Stimulated activated memory B cell treated with anti-CD40 and anti-IgM and Interleukin-4, amounts not matched to agents 10 μg/mL and 1 μg/mL and 100 μg/mL, for 72 hours (primary cell): ENCODE results near the gene RIPK4.
"Not testable (repeated sequence)": the region's sequence is repeated elsewhere in the genome, so short reads cannot be mapped to it uniquely, and the experiment has no call there.

Experiments
- ATAC-seq: fragments of 150-1000 bp; cut with Tn5 transposase; 2 replicates; pipeline ENCODE4 v1.10.0; 2021
- H3K27ac Mint-ChIP-seq: one replicate; pipeline ENCODE4 v1.8.0; 2022; ENCODE audit warnings: mild to moderate bottlenecking, mixed read lengths
- H3K27me3 Mint-ChIP-seq: one replicate; pipeline ENCODE4 v1.8.0; 2022; ENCODE audit warnings: mixed read lengths
- H3K36me3 Mint-ChIP-seq: one replicate; pipeline ENCODE4 v1.8.0; 2022; ENCODE audit warnings: mixed read lengths
- H3K4me1 Mint-ChIP-seq: one replicate; pipeline ENCODE4 v1.8.0; 2022; ENCODE audit warnings: mixed read lengths
- H3K4me3 Mint-ChIP-seq: one replicate; pipeline ENCODE4 v1.8.0; 2022; ENCODE audit warnings: mild to moderate bottlenecking, moderate library complexity, mixed read lengths
- H3K9me3 Mint-ChIP-seq: one replicate; pipeline ENCODE4 v1.8.0; 2022; ENCODE audit warnings: mixed read lengths

RIPK4 gene

DNA sequence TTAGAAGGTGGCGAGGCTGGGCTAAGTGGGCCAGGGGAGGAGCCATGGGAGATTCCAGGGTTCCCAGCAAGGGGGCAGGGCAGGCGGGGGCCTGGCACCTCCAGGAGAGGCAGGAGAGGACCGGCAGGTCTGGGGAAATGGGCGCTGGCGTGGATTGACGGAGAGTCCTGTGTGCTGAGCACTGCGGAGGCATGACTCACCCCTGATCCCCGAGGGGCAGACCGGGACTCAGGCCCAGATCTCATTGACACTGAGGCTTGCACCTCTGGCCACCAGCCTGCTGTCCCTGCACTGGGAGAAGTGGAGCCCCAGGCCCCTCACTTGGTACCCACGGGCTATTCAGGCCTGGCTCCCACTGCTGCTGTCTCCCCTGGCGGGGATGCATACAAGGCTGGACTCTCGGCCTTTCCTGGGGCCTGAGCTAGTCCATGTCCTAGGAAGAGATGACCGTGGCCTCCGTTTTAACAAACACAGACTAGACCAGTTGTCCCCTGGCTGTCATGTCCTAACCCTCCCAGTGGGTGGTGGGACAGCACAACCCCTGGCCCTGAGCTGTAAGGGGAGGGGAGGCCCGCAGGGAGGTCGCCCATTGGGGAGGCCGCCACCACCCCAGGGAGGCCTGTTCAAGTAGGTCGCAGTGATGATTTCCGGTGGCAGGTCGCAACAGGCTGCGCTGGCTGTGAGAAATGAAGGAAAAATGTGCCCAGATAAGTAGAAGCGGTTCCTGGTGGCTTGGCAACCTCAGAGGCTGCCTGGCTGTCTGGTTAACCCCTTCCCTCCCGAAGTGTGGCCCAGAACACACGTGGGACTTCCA is 39.7 kb downstream of the RIPK4 start:
- Mint-ChIP-seq H3K9me3 (peaks cover 10% of the 10 kb centered on the region), H3K36me3 (no peaks in the 10 kb centered on the region), H3K27ac (no peak overlapping the region), H3K4me3 (no peak overlapping the region), H3K27me3 (peaks cover 77% of the 10 kb centered on the region), H3K4me1 (peaks cover 6% of the 10 kb centered on the region)
- no peak for ATAC-seq

- Mint-ChIP-seq H3K9me3 (peaks cover 5% of the 10 kb centered on the region), H3K36me3 (no peaks in the 10 kb centered on the region), H3K4me1 (peaks cover 6% of the 10 kb centered on the region), H3K4me3 (no peak overlapping the region), H3K27me3 (peaks cover 83% of the 10 kb centered on the region), H3K27ac (no peak overlapping the region)
- no peak for ATAC-seq
These were observed 40.3 kb downstream of the RIPK4 start for GRCh38 chr21:41726630-41726969.

DNA sequence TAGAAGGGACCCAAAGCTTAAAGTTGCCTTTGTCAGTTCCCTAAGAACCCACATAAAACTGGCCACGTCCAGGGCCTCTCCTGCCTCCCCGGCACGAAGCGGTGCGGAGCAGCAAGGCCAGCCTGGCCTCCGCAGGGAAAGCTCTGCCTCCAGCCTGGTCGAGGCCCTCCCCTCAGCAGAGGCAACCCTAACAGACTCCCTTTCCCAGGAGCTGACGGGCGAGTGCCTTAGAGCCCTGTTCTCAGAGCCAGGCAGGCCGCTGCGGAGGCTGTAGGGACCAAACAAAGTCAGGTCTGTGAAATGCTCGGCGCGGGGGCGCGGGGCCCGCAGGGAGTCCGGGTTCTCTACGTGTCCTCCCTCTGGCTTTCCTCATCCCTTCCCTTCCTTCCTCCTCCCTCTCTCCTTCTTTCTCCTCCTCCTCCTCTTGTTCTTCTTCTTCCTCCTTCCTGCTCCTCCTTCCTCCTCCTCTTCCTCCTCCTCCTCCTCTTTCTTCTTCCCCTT is 40.7 kb downstream of the RIPK4 start:
- no peak for ATAC-seq
- no peak overlapping the region for H3K27ac Mint-ChIP-seq
- H3K27me3 Mint-ChIP-seq: peaks cover 87% of the 10 kb centered on the region
- no peaks in the 10 kb centered on the region for H3K9me3 Mint-ChIP-seq
- H3K4me3 Mint-ChIP-seq: no peak overlapping the region
- peaks cover 6% of the 10 kb centered on the region for H3K4me1 Mint-ChIP-seq
- no peaks in the 10 kb centered on the region for H3K36me3 Mint-ChIP-seq

DNA sequence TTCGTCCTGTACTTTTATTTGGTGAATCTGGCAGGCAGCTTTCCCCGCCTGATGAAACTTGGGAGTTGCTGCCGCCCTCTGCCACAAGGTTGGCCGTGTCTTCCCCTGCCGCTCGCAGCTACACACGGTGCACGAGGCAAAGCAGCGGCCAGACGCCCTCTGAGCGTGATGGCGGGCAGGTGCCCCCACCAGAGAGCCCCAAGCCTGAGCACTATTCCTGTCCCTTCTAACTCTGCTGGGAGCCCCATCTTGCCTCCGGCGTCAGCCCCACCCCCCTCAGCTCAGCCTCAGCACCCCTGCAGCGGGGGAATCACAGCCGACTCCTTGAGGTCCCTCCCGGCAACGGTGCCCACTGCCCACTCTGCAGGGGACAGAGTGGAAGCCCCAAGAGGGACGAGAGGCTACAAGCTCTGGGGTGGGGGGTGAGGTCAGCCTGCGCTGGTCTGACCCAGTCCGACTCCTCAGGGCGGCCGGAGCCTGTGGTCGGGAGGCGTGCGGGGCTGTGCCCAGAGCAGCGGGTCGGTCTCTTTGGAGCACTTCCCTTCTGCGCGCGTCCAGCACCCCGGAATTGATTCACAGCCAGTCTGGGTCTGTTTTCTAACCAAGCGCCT is 41.3 kb downstream of the RIPK4 start:
- Mint-ChIP-seq H3K27ac (no peak overlapping the region), H3K4me3 (no peak overlapping the region), H3K27me3 (peaks cover 87% of the 10 kb centered on the region), H3K4me1 (peaks cover 6% of the 10 kb centered on the region), H3K36me3 (no peaks in the 10 kb centered on the region), H3K9me3 (no peaks in the 10 kb centered on the region)
- no peak for ATAC-seq

- not testable (repeated sequence) for ATAC-seq, H3K9me3 Mint-ChIP-seq, H3K36me3 Mint-ChIP-seq, H3K4me3 Mint-ChIP-seq, H3K27ac Mint-ChIP-seq, H3K4me1 Mint-ChIP-seq
- H3K27me3 Mint-ChIP-seq: peaks cover 82% of the 10 kb centered on the region
These were observed 43.0 kb downstream of the RIPK4 start for GRCh38 chr21:41723835-41724234.

DNA sequence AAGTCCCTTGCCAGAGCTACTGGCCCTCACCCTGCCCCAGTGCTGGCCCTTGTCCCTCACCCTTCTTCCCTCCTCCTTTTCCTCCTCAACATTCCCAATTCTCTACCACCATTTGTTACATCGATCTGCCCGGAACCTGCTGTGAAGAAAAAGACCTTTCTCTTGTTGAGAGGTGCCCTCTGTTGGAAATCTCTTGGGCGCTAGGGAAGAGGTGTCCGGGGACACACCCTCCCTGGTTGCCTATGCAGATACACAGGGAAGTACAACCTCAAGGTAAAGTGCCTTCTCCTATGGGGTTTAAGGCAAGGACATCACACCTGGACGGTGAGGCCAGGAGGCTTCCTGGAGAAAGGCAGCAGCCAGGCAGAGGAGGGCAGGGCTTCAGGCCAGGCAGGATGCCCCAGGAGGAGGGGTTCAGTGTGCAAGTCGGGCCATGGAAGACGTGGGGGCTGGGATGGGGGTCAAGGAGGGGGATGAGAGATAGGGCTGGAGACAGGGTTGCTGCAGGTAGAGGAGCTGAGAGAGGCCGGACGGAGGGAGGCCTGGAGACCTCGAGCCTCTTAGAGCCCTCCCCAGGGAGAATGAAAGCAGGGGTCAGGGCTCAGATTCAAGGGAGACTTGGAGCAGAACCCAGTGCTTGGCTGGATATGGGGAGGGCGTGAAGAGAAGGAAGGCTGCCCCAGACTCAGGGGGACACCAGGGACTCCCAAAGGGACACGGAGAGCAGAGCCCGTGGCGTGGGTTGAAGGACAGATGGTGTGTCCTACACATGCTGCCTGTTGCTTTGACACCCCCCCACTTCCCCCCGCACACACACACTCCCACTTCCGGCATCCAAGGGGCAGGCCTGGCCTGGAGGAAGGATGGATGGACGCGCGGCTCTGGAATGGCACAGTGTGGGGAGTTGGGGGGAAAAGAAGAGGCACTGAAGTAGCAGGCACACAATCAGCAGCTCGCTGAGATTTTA is 44.5 kb downstream of the RIPK4 start:
- Mint-ChIP-seq H3K9me3 (no peaks in the 10 kb centered on the region), H3K27ac (no peak overlapping the region), H3K4me3 (no peak overlapping the region), H3K27me3 (peaks cover 69% of the 10 kb centered on the region), H3K4me1 (peaks cover 6% of the 10 kb centered on the region), H3K36me3 (no peaks in the 10 kb centered on the region)
- ATAC-seq: no peak

DNA sequence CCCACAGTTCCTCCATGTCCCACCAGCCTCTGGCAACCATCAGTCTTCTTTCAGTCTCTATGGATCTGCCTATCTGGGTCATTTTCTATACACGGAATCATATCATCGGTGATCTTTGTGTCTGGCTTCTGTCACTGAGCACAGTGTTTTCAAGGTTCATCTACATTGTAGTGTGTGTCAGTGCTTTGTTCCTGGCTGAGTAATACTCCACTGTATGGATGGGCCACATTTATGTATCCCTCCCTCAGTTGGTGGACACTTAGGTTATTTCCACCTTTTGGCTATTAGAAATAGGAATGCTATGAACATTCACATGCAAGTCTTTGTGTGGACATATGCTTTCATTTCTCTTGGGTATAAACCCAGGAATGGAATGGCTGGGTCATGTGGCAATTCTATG is 46.6 kb downstream of the RIPK4 start:
- H3K9me3 Mint-ChIP-seq: no peaks in the 10 kb centered on the region

GRCh38 chr21:41719691-41720090 is 47.2 kb downstream of the RIPK4 start:
- no peaks in the 10 kb centered on the region for H3K36me3 Mint-ChIP-seq
- no peak overlapping the region for H3K4me3 Mint-ChIP-seq
- H3K9me3 Mint-ChIP-seq: no peaks in the 10 kb centered on the region
- ATAC-seq: no peak
- peaks cover 69% of the 10 kb centered on the region for H3K27me3 Mint-ChIP-seq
- H3K27ac Mint-ChIP-seq: no peak overlapping the region
- no peaks in the 10 kb centered on the region for H3K4me1 Mint-ChIP-seq

More for the DNA sequence above, 46.6 kb downstream of the RIPK4 start:
- Mint-ChIP-seq H3K4me1 (peaks cover under 1% of the 10 kb centered on the region), H3K4me3 (no peak overlapping the region), H3K27ac (no peak overlapping the region), H3K36me3 (no peaks in the 10 kb centered on the region), H3K27me3 (peaks cover 69% of the 10 kb centered on the region)
- no peak for ATAC-seq

GRCh38 chr21:41717573-41718330 is 49.1 kb downstream of the RIPK4 start:
- no peaks in the 10 kb centered on the region for H3K36me3 Mint-ChIP-seq
- no peak overlapping the region for H3K27ac Mint-ChIP-seq
- H3K27me3 Mint-ChIP-seq: peaks cover 64% of the 10 kb centered on the region
- ATAC-seq: no peak
- H3K4me3 Mint-ChIP-seq: no peak overlapping the region
- no peaks in the 10 kb centered on the region for H3K9me3 Mint-ChIP-seq
- no peaks in the 10 kb centered on the region for H3K4me1 Mint-ChIP-seq

GRCh38 chr21:41716751-41717150 is 50.1 kb downstream of the RIPK4 start:
- no peak overlapping the region for H3K27ac Mint-ChIP-seq
- peaks cover 58% of the 10 kb centered on the region for H3K27me3 Mint-ChIP-seq
- no peak overlapping the region for H3K4me3 Mint-ChIP-seq
- no peaks in the 10 kb centered on the region for H3K4me1 Mint-ChIP-seq
- no peaks in the 10 kb centered on the region for H3K36me3 Mint-ChIP-seq
- ATAC-seq: no peak
- no peaks in the 10 kb centered on the region for H3K9me3 Mint-ChIP-seq

DNA sequence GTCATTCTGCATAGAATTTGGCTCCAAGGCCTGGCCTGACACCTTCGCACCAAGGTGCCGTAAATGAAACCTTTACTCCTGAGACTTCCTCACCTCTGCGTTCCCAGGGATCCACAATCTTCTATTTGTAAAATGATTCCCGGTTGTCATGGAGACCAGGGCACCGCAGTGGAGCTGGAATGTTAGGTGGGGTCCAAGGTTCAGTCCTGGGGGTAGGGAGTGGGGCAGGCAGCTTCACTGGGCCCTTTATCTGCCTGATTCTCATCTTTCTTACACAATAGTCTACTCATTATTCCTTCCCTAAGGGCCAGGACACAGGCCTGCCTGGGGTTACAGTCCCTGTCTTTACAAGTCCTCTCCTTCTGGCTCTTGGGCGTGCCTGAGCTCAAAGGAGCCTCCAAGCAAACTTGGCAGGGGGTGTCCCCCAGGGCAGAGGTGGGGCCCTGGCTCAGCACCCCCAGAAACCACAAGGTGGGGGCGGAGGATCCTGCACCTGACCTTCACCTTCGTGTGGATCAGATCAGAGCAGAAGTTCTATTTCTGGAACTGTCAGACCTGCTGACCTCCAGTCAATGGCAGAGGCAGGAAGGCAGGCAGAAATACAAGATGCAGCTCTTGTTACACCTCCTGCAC is 51.1 kb downstream of the RIPK4 start:
- Mint-ChIP-seq H3K27ac (no peak overlapping the region), H3K27me3 (peaks cover 62% of the 10 kb centered on the region)

GRCh38 chr21:41714299-41714865 is 52.5 kb downstream of the RIPK4 start:
- H3K27ac Mint-ChIP-seq, H3K9me3 Mint-ChIP-seq, H3K36me3 Mint-ChIP-seq, H3K4me3 Mint-ChIP-seq, ATAC-seq, H3K4me1 Mint-ChIP-seq: not testable (repeated sequence)
- peaks cover 58% of the 10 kb centered on the region for H3K27me3 Mint-ChIP-seq

More for the DNA sequence above, 51.1 kb downstream of the RIPK4 start:
- no peaks in the 10 kb centered on the region for H3K4me1 Mint-ChIP-seq
- H3K4me3 Mint-ChIP-seq: no peak overlapping the region
- ATAC-seq: no peak
- no peaks in the 10 kb centered on the region for H3K36me3 Mint-ChIP-seq
- H3K9me3 Mint-ChIP-seq: no peaks in the 10 kb centered on the region

DNA sequence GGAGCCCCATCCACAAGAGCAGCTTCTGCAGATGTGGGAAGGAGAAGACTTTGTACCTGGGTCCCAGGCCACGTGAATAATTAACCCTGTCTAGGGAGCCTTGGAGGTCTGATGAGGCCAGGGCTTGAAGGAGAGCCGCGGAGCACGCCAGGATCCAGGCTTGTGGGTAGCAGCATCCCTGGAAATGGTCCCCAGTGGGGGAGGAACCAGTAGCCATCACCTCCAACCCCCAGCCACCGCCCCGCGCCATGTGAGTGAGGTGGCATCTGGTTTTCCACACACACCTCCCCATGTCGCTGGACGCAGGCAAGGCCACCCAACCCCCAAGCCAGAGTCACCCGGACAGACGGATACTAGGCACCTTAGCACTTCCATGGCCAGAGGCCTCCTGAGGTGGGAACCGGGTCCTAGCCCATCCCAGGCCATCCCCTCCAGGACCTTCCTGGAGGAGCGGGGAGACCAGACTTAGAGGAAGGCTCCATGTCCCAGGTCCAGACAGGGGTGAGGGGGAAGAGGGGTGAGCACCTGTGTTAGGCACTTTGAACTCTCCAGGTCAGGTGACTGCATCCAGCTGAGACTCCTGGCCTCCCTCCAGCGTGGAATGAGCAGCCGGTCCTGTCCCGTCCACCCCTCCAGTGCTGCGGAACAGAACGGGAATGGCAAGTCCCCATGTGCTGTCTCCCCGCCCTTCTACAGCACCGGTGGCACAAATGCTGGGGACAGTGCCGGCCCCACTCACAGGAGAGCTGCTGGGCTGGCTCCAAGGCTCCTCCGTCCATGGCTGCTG is 53.2 kb downstream of the RIPK4 start:
- H3K4me1 Mint-ChIP-seq: no peaks in the 10 kb centered on the region
- ATAC-seq: no peak
- H3K36me3 Mint-ChIP-seq: no peaks in the 10 kb centered on the region
- H3K9me3 Mint-ChIP-seq: no peaks in the 10 kb centered on the region
- peaks cover 58% of the 10 kb centered on the region for H3K27me3 Mint-ChIP-seq
- no peak overlapping the region for H3K27ac Mint-ChIP-seq
- H3K4me3 Mint-ChIP-seq: no peak overlapping the region
